Stimulated activated CD8-positive, alpha-beta memory T cell treated with anti-CD3 and anti-CD28 coated beads, Interleukin-12 subunit alpha, Interleukin-12 subunit beta, amount 100 ng/mL, for 24 hours (primary cell): Measurements from ENCODE around the gene CORO6.

Experiments
- DNase-seq: peaks from one replicate; pipeline ENCODE4 v3.0.0-alpha.2; 2020; ENCODE audit errors: extremely low read depth

Gene CORO6

DNA sequence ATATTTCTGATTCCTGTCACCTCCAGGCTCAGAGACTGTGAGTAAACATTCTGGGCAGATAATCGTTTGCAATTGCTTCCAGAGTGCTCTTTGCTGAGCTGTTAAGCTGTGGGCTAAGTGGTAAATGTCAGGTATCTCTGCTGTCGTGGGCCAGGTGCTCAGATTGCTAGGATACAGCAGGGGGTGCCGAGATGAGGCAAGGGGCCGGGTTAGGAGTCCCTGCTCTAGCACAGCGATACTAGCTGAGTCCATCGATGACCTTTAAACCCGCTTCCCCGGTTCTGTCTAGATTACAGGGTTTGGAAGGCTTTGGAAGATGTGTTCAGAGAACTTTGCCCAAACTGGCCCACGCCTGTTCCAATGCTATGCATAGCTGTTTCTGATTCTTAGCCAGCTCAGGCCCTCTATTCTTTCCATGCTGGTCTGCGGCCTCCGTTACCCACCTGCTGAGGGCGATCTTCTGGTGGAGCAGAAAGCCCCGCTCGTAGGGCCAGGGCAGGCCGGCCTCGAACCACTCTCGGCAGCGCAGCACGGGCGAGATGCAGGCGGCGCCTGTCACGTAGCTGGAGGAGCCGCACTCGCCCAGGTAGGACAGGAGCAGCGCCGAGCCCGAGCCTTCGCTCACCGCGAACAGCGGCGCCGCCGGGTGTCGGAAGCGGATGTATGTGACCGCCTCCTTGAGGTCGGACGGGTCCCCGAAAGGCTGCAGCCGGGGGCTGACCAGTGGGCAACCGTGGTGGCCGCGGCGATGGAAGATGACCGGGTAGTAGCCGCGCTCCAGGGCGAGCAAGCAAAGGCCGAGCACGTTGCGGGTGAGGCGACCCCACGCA lies 56.9 kb downstream of the CORO6 start:
- DNase-seq: no peak
